ENCODE results near the gene MT1E. TPM values are rescaled to one million over a fixed set of nuclear protein-coding genes. Genes with fewer than 3 reads are reported as not detected.
"Not testable (repeated sequence)": the region's sequence is repeated elsewhere in the genome, so short reads cannot be mapped to it uniquely, and the experiment has no call there.

The MT1E gene
- total and polyA plus RNA-seq, 7 experiments from 2014 or later: 0.45 to 166 (median 4.0) TPM; not detected in 1

DNA sequence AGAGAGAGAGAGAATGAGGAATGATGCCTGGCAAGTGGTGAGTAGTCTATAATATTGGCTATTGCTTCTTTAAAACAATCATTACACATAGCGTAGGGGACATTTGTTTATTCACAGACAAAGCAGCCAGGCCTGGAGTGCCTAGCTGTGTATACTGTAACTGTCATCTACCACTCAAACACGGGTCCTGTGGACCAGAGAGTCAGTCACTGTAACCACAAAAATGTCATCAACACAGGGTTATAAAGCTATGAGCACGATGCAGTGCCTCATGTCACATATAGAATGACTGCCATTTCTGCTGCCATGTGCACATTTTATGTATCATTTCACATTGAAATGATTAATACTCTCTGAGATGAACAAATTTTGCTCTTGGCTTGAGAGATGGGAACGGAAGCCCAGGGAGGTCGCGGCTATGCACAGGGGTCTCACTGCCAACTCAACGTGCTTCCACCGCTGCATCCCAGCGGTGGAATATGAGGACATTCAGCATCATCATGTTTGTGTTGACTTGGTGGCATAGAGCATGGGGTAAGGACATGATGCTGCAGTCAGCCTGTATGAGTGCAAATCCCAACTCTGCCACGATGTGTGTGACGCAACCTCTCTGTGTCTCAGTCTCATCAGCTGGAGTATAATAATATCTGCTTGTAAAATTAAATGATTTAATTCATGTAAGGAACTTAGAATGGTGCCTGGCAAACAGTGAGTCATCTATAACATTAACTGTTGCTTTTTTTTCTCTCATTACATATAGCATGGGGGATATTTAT lies 47.4 kb downstream of the MT1E start:
- no peak overlapping the region for H3K27ac Mint-ChIP-seq
- H3K27me3 ChIP-seq (ENCODE audit: control insufficient read depth in 2 of 2, insufficient read depth in 2 of 2, low read length in 2 of 2): peaks cover 0 to 21% of the 10 kb centered on the region in 2 donors
- POLR2A ChIA-PET: interaction anchor here (0.7 to 1.2 kb wide), 3 partner anchors 11 to 28 kb away, joined by 3 to 5 read pairs (median 5); no protein-coding TSS in a partner anchor

DNA sequence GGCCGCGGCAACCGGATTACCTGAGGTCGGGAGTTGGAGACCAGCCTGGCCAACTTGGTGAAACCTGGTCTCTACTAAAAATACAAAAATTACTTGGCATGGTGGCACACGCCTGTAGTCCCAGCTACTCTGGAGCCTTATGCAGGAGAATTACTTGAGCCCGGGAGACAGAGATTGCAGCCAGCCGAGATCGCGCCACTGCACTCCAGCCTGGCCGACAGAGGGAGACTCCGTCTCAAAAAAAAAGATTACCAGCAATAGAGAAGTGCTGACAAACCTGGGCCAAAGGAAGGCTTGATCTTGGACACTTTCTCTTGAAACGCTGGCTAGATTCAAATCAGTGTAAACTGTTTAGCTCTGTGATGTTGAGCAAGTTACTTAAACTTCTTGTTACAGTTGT lies 48.3 kb downstream of the MT1E start:
- ChIA-PET POLR2A (no interaction called here), CTCF (interaction anchor here (0.7 to 3.3 kb wide), 5 partner anchors 10 to 366 kb away, joined by 4 to 33 read pairs (median 8); no protein-coding TSS in a partner anchor)
- peaks cover 7 to 39% (median 21%) of the 10 kb centered on the region in 7 donors for H3K4me1 Mint-ChIP-seq
- no peaks in the 10 kb centered on the region for H3K9me3 Mint-ChIP-seq
- Histone ChIP-seq H3K36me3 (ENCODE audit: control insufficient read depth in 2 of 3, insufficient read depth in 3 of 3, low read length in 3 of 3) (no peaks in the 10 kb centered on the region), H3K4me3 (ENCODE audit: low read length) (no peak overlapping the region), H3K9me3 (ENCODE audit: control insufficient read depth in 2 of 3, low read length in 3 of 3) (no peaks in the 10 kb centered on the region), H3K4me1 (ENCODE audit: control insufficient read depth in 2 of 2, insufficient read depth in 2 of 2, low read length in 2 of 2) (peaks cover 0 to 6% of the 10 kb centered on the region in 2 donors), H3K27me3 (ENCODE audit: control insufficient read depth in 2 of 2, insufficient read depth in 2 of 2, low read length in 2 of 2) (peaks cover 0 to 12% of the 10 kb centered on the region in 2 donors), H3K27ac (ENCODE audit: low read depth, low read length) (no peak overlapping the region)
- peak overlapping the region in 6 of 10 donors; percentile 1 to 65 (median 29) for H3K4me3 Mint-ChIP-seq
- H3K36me3 Mint-ChIP-seq: no peaks in the 10 kb centered on the region
- peak overlapping the region in 4 of 9 donors; percentile 43 to 76 (median 50) for H3K27ac Mint-ChIP-seq
- DNase-seq: peak in 5 of 9 donors; percentile 36 to 68 (median 50)
- intact Hi-C loops (cut with micrococcal nuclease): loop anchor here (1.0 to 5.0 kb wide), 6 partner anchors 8 to 113 kb away; partner anchors contain the start of genes MT1X (in 1 of the 2) and NUP93 (in 1 of the 2)
- ATAC-seq: peak; percentile 63
- peaks cover 27 to 60% (median 37%) of the 10 kb centered on the region in 5 donors for H3K27me3 Mint-ChIP-seq

More for the DNA sequence above, 47.4 kb downstream of the MT1E start:
- Mint-ChIP-seq H3K4me3 (no peak overlapping the region), H3K9me3 (no peaks in the 10 kb centered on the region), H3K27me3 (peaks cover 36 to 68% (median 46%) of the 10 kb centered on the region in 5 donors), H3K36me3 (peaks cover 0 to 2% (median 0%) of the 10 kb centered on the region in 5 donors), H3K4me1 (peaks cover 7 to 48% (median 31%) of the 10 kb centered on the region in 7 donors)
- no peak for DNase-seq
- H3K4me3 ChIP-seq (ENCODE audit: low read length): no peak overlapping the region
- peaks cover 0 to 6% of the 10 kb centered on the region in 2 donors for H3K4me1 ChIP-seq (ENCODE audit: control insufficient read depth in 2 of 2, insufficient read depth in 2 of 2, low read length in 2 of 2)
- intact Hi-C loops (cut with micrococcal nuclease): loop anchor here in 1 of 2 donors (5.0 kb wide), 1 partner anchor 114 kb away; no protein-coding TSS in a partner anchor
- H3K9me3 ChIP-seq (ENCODE audit: control insufficient read depth in 2 of 3, low read length in 3 of 3): no peaks in the 10 kb centered on the region
- CTCF ChIA-PET: interaction anchor here (0.7 to 3.3 kb wide), 4 partner anchors 29 to 367 kb away, joined by 4 to 33 read pairs (median 6); no protein-coding TSS in a partner anchor
- ATAC-seq: no peak
- no peak overlapping the region for H3K27ac ChIP-seq (ENCODE audit: low read depth, low read length)
- no peaks in the 10 kb centered on the region for H3K36me3 ChIP-seq (ENCODE audit: control insufficient read depth in 2 of 3, insufficient read depth in 3 of 3, low read length in 3 of 3)

DNA sequence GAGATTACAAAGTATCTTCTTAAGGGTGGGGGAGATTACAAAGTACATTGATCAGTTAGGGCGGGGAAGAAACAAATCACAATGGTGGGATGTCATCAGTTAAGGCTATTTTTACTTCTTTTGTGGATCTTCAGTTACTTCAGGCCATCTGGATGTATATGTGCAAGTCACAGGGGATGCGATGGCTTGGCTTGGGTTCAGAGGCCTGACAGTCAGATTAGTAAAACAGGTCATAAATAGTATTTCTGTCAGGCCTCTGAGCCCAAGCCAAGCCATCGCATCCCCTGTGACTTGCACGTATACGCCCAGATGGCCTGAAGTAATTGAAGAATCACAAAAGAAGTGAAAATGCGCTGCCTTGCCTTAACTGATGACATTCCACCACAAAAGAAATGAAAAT lies 49.0 kb downstream of the MT1E start:
- Mint-ChIP-seq H3K27me3 (peaks cover 21 to 53% (median 33%) of the 10 kb centered on the region in 5 donors), H3K4me1 (peaks cover 7 to 33% (median 19%) of the 10 kb centered on the region in 7 donors), H3K27ac (peak overlapping the region in 2 of 9 donors; percentile 50 to 76), H3K4me3 (peak overlapping the region in 7 of 10 donors; percentile 17 to 85 (median 43))
- intact Hi-C loops (cut with micrococcal nuclease): loop anchor here (1.0 to 5.0 kb wide), 6 partner anchors 8 to 113 kb away; partner anchors contain the start of genes MT1X (in 1 of the 2) and NUP93 (in 1 of the 2)
- DNase-seq; H3K4me3 ChIP-seq (ENCODE audit: low read length); H3K27me3 ChIP-seq (ENCODE audit: control insufficient read depth in 2 of 2, insufficient read depth in 2 of 2, low read length in 2 of 2); H3K9me3 ChIP-seq (ENCODE audit: control insufficient read depth in 2 of 3, low read length in 3 of 3); POLR2A ChIA-PET; H3K9me3 Mint-ChIP-seq; ATAC-seq; H3K4me1 ChIP-seq (ENCODE audit: control insufficient read depth in 2 of 2, insufficient read depth in 2 of 2, low read length in 2 of 2); H3K27ac ChIP-seq (ENCODE audit: low read depth, low read length); H3K36me3 Mint-ChIP-seq; H3K36me3 ChIP-seq (ENCODE audit: control insufficient read depth in 2 of 3, insufficient read depth in 3 of 3, low read length in 3 of 3): not testable (repeated sequence)
- CTCF ChIA-PET: interaction anchor here (1.2 to 3.3 kb wide), 2 partner anchors 9 to 28 kb away, joined by 8 to 33 read pairs; no protein-coding TSS in a partner anchor

DNA sequence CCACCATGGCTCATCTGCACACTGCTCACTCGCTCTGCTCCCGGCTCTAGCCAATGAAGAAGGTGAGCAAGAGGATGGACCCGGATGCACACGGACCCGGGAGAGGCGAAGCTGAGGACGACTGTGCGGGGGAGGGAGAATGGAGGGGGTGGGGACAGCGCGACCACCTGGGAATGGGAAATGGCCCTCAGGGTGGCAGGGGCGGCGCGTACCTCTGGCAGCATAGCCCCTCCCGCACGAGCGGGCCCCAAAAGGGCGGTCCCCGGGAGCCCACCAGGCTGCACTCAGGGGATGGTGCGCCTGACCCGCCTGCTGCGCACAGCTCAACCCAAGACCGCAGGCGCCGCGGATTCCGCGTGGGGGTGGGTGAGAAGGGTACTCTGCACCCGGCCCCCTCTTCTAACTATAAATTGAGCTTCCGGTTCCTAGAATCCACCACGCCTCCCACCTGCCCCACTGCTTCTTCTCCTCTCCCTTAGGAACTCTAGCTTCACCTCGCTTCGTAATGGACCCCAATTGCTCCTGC lies 50.2 kb downstream of the MT1E start:
- ChIA-PET CTCF (interaction anchor here (0.7 to 1.8 kb wide), 4 partner anchors 27 to 98 kb away, joined by 3 to 18 read pairs (median 6); no protein-coding TSS in a partner anchor), POLR2A (interaction anchor here (0.6 to 1.8 kb wide), 10 partner anchors 8 to 117 kb away, joined by 3 to 5 read pairs (median 4); partner anchors contain the start of genes MT1F and MT2A)
- intact Hi-C loops (cut with micrococcal nuclease): loop anchor here in 1 of 2 donors (2.0 kb wide), 1 partner anchor 55 kb away; the partner anchor contains the start of gene NUP93
- ATAC-seq (peak; percentile 79), DNase-seq (peak in 8 of 9 donors; percentile 32 to 66 (median 57))
- Histone ChIP-seq H3K36me3 (ENCODE audit: control insufficient read depth in 2 of 3, insufficient read depth in 3 of 3, low read length in 3 of 3) (no peaks in the 10 kb centered on the region), H3K9me3 (ENCODE audit: control insufficient read depth in 2 of 3, low read length in 3 of 3) (no peaks in the 10 kb centered on the region), H3K4me3 (ENCODE audit: low read length) (peak overlapping the region; percentile 47), H3K4me1 (ENCODE audit: control insufficient read depth in 2 of 2, insufficient read depth in 2 of 2, low read length in 2 of 2) (peaks cover 0 to 6% of the 10 kb centered on the region in 2 donors), H3K27me3 (ENCODE audit: control insufficient read depth in 2 of 2, insufficient read depth in 2 of 2, low read length in 2 of 2) (no peaks in the 10 kb centered on the region), H3K27ac (ENCODE audit: low read depth, low read length) (peak overlapping the region; percentile 45)
- Mint-ChIP-seq H3K4me1 (peaks cover 7 to 27% (median 16%) of the 10 kb centered on the region in 7 donors), H3K4me3 (peak overlapping the region; percentile 71 to 89 (median 80)), H3K36me3 (no peaks in the 10 kb centered on the region), H3K27ac (peak overlapping the region in 8 of 9 donors; percentile 20 to 94 (median 60)), H3K27me3 (peaks cover 12 to 42% (median 25%) of the 10 kb centered on the region in 5 donors), H3K9me3 (no peaks in the 10 kb centered on the region)

Other genes starting within 250 kb of the MT1E start
- gene AMFR, start 200.2 kb upstream of the MT1E start, total RNA-seq: 10 to 100 TPM; 45.5 to 83.3 (median 62.0) TPM
- 10 to 100 TPM; 35.7 to 37.2 TPM for gene AMFR, start 200.2 kb upstream of the MT1E start, polyA plus RNA-seq
- gene NUDT21, start 174.4 kb upstream of the MT1E start, total RNA-seq: 100 to 1,000 TPM in 2 of 5 experiments, 10 to 100 TPM in 3; 74.0 to 191 (median 97.5) TPM
- 10 to 100 TPM; 63.9 to 65.6 TPM for gene NUDT21, start 174.4 kb upstream of the MT1E start, polyA plus RNA-seq
- 10 to 100 TPM; 23.8 to 51.8 (median 42.1) TPM for gene OGFOD1, start 174.2 kb upstream of the MT1E start, total RNA-seq
- gene OGFOD1, start 174.2 kb upstream of the MT1E start, polyA plus RNA-seq: 100 to 1,000 TPM in 1 of 2 donors, 10 to 100 TPM in 1; 98.5 to 106 TPM
- 100 to 1,000 TPM in 2 of 5 experiments, 10 to 100 TPM in 3; 14.7 to 130 (median 84.0) TPM for gene BBS2, start 105.8 kb upstream of the MT1E start, total RNA-seq
- gene BBS2, start 105.8 kb upstream of the MT1E start, polyA plus RNA-seq: 10 to 100 TPM; 43.1 to 55.4 TPM
- gene MT4, start 60.7 kb upstream of the MT1E start, total RNA-seq: not detected
- not detected for gene MT4, start 60.7 kb upstream of the MT1E start, polyA plus RNA-seq
- gene MT3, start 36.3 kb upstream of the MT1E start, total RNA-seq: 1 to 10 TPM in 2 of 5 experiments, under 1 TPM in 1, not detected in 2; 0.76 to 4.0 (median 1.5) TPM
- gene MT3, start 36.3 kb upstream of the MT1E start, polyA plus RNA-seq: 1 to 10 TPM; 3.8 to 4.5 TPM
- 100 to 1,000 TPM in 1 of 5 experiments, 10 to 100 TPM in 4; 15.0 to 435 (median 32.8) TPM for gene MT2A, start 17.2 kb upstream of the MT1E start, total RNA-seq
- gene MT2A, start 17.2 kb upstream of the MT1E start, polyA plus RNA-seq: 100 to 1,000 TPM; 113 to 168 TPM
- gene MT1M, start 6.9 kb downstream of the MT1E start, total RNA-seq: not detected
- gene MT1M, start 6.9 kb downstream of the MT1E start, polyA plus RNA-seq: not detected
- gene MT1A, start 12.9 kb downstream of the MT1E start, total RNA-seq: under 1 TPM in 1 of 5 experiments, not detected in 4; 0.92 TPM
- gene MT1A, start 12.9 kb downstream of the MT1E start, polyA plus RNA-seq: not detected
- gene MT1B, start 26.1 kb downstream of the MT1E start, total RNA-seq: not detected
- gene MT1B, start 26.1 kb downstream of the MT1E start, polyA plus RNA-seq: not detected
- gene MT1F, start 32.2 kb downstream of the MT1E start, total RNA-seq: 10 to 100 TPM in 1 of 5 experiments, 1 to 10 TPM in 4; 5.6 to 20.6 (median 8.7) TPM
- 10 to 100 TPM; 22.1 to 42.4 TPM for gene MT1F, start 32.2 kb downstream of the MT1E start, polyA plus RNA-seq
- gene MT1G, start 42.3 kb downstream of the MT1E start, total RNA-seq: 10 to 100 TPM in 1 of 5 experiments, 1 to 10 TPM in 1, not detected in 3; 1.2 to 36.1 TPM
- gene MT1G, start 42.3 kb downstream of the MT1E start, polyA plus RNA-seq: not detected
- gene MT1H, start 44.0 kb downstream of the MT1E start, total RNA-seq: 1 to 10 TPM in 1 of 5 experiments, not detected in 4; 1.6 TPM
- not detected for gene MT1H, start 44.0 kb downstream of the MT1E start, polyA plus RNA-seq
- 10 to 100 TPM; 15.0 to 70.7 (median 25.9) TPM for gene MT1X, start 56.7 kb downstream of the MT1E start, total RNA-seq
- gene MT1X, start 56.7 kb downstream of the MT1E start, polyA plus RNA-seq: 100 to 1,000 TPM; 133 to 157 TPM
- 10 to 100 TPM; 53.0 to 90.5 (median 58.3) TPM for gene NUP93, start 104.3 kb downstream of the MT1E start, total RNA-seq
- gene NUP93, start 104.3 kb downstream of the MT1E start, polyA plus RNA-seq: 10 to 100 TPM; 64.5 to 83.2 TPM
- gene SLC12A3, start 239.4 kb downstream of the MT1E start, total RNA-seq: under 1 TPM in 2 of 5 experiments, not detected in 3; 0.08 to 0.49 TPM
- gene SLC12A3, start 239.4 kb downstream of the MT1E start, polyA plus RNA-seq: not detected